K562 (cell line): ENCODE data around the gene CYFIP2.

Experiments
- BHLHE40 ChIP-seq: IDR thresholded peaks from 2 replicates; pipeline ENCODE4 v1.6.1; 2011; ENCODE audit warnings: low read length, improper control_type of control experiment
- CHD2 ChIP-seq: IDR thresholded peaks from 2 replicates; pipeline ENCODE4 v1.6.1; 2011; ENCODE audit warnings: low read depth, low read length
- CTCF ChIP-seq, 3 experiments: IDR thresholded peaks in 2 of 3; conservative IDR thresholded peaks in 1 of 3; 2 replicates each; pipeline ENCODE4 v1.5.1; 2011 to 2012; ENCODE audit warnings: low read length in 3 of 3, mild to moderate bottlenecking in 3 of 3, control low read depth in 2 of 3, improper control_type of control experiment in 1 of 3, inconsistent platforms in 1 of 3, low read depth in 1 of 3, mixed read lengths in 1 of 3, moderate library complexity in 1 of 3; ENCODE audit not compliant: insufficient read depth in 2 of 3
- EZH2 ChIP-seq: IDR thresholded peaks from 2 replicates; pipeline ENCODE4 v1.6.1; 2012; ENCODE audit warnings: low read depth, mild to moderate bottlenecking, inconsistent platforms, low read length, borderline replicate concordance
- GATA2 ChIP-seq: sonication (generic); formaldehyde crosslinking; IDR thresholded peaks from 2 replicates; pipeline ENCODE4 v1.4.0; 2020; ENCODE audit warnings: mild to moderate bottlenecking, missing genetic modification reagents
- HNRNPLL ChIP-seq: fragments of 200-400 bp; formaldehyde crosslinking; IDR thresholded peaks from 2 replicates; pipeline ENCODE4 v1.6.1; 2017; ENCODE audit warnings: low read length, low read depth, mild to moderate bottlenecking; ENCODE audit not compliant: poor library complexity, severe bottlenecking
- MTA3 ChIP-seq: fragments of 450-650 bp; formaldehyde crosslinking; IDR thresholded peaks from 2 replicates; pipeline ENCODE4 v1.6.1; 2017; ENCODE audit warnings: mild to moderate bottlenecking, borderline replicate concordance
- NELFE ChIP-seq: IDR thresholded peaks from 2 replicates; pipeline ENCODE4 v1.6.1; 2011; ENCODE audit warnings: mild to moderate bottlenecking; ENCODE audit not compliant: insufficient read depth, insufficient read length
- POLR2AphosphoS5 ChIP-seq: IDR thresholded peaks from 2 replicates; pipeline ENCODE4 v1.6.1; 2011; ENCODE audit warnings: mild to moderate bottlenecking, low read depth, low read length, moderate library complexity; ENCODE audit not compliant: control insufficient read depth, insufficient read depth
- U2AF1 ChIP-seq: fragments of 200-400 bp; formaldehyde crosslinking; optimal IDR thresholded peaks from 2 replicates; pipeline ENCODE3; 2017; ENCODE audit warnings: mild to moderate bottlenecking, low read depth, low read length, moderate library complexity
- ZBTB33 ChIP-seq: sonication (generic); formaldehyde crosslinking; IDR thresholded peaks from 2 replicates; pipeline ENCODE4 v1.8.1; 2023; ENCODE audit warnings: mild to moderate bottlenecking, missing genetic modification reagents
- ZNF239 ChIP-seq: fragments of 250-450 bp; sonication (Bioruptor Pico); IDR thresholded peaks from 2 replicates; pipeline ENCODE4 v1.4.0; 2020; ENCODE audit warnings: mild to moderate bottlenecking
- ZNF253 ChIP-seq: fragments of 250-450 bp; sonication (Bioruptor Pico); conservative IDR thresholded peaks from 2 replicates; pipeline ENCODE4 v1.6.1; 2021; ENCODE audit warnings: mild to moderate bottlenecking

- no peak for TF ChIP-seq ZNF253 (CRISPR knock-in tag)
- no peak for TF ChIP-seq NELFE
- TF ChIP-seq POLR2AphosphoS5: no peak
- no peak for TF ChIP-seq BHLHE40
- no peak for TF ChIP-seq CHD2
- TF ChIP-seq HNRNPLL: no peak
- no peak for TF ChIP-seq MTA3
- no peak for TF ChIP-seq ZBTB33
- TF ChIP-seq CTCF (IDR thresholded peaks at IDR 0.05 in 2 of 3, conservative IDR thresholded peaks at IDR 0.05 in 1 of 3; ENCODE audit: insufficient read depth in 2 of 3, low read depth in 1 of 3, low read length in 3 of 3): no peak
- TF ChIP-seq GATA2 (CRISPR knock-in tag): no peak
- TF ChIP-seq EZH2: no peak
- TF ChIP-seq ZNF239 (CRISPR knock-in tag): no peak
- no peak for TF ChIP-seq U2AF1
Observed at GRCh38 chr5:157336423-157336744, 70.5 kb downstream of the CYFIP2 start.
